K562 (cell line): ENCODE data around the gene KCTD17.

Experiments
- BMI1 ChIP-seq: fragments of 150-350 bp; IDR thresholded peaks from 2 replicates; pipeline ENCODE4 v1.6.1; 2014; ENCODE audit warnings: low read length
- BRCA1 ChIP-seq, 2 experiments: fragments of 450-650 bp in 1 of 2; sonication (generic) in 1 of 2; formaldehyde crosslinking in 1 of 2; IDR thresholded peaks; 2 replicates each; pipeline versions ENCODE4 v1.5.0 to v1.6.1; 2017 to 2020; ENCODE audit warnings: mild to moderate bottlenecking in 1 of 2, missing genetic modification reagents in 1 of 2
- FOXA3 ChIP-seq, 2 experiments: fragments of 450-650 bp in 1 of 2; sonication (generic) in 1 of 2; formaldehyde crosslinking; IDR thresholded peaks in 1 of 2; conservative IDR thresholded peaks in 1 of 2; 2 replicates each; pipeline versions ENCODE4 v1.4.0 to v1.8.0; 2020 to 2022; ENCODE audit warnings: mild to moderate bottlenecking in 2 of 2, missing genetic modification reagents in 1 of 2
- HDAC2 ChIP-seq: fragments of 450-650 bp; IDR thresholded peaks from 2 replicates; pipeline ENCODE4 v1.6.1; 2016; ENCODE audit warnings: mild to moderate bottlenecking
- NR2F6 ChIP-seq: fragments of 450-650 bp; formaldehyde crosslinking; IDR thresholded peaks from 2 replicates; pipeline ENCODE4 v1.4.0; 2020; ENCODE audit warnings: mild to moderate bottlenecking
- POLR2A ChIP-seq: fragments of 450-650 bp; conservative IDR thresholded peaks from 2 replicates; pipeline ENCODE4 v1.6.1; 2016
- RBM14 ChIP-seq: fragments of 200-400 bp; formaldehyde crosslinking; IDR thresholded peaks from 2 replicates; pipeline ENCODE4 v1.6.1; 2018; ENCODE audit warnings: low read depth, mild to moderate bottlenecking, low read length, moderate library complexity, borderline replicate concordance; ENCODE audit not compliant: insufficient read depth
- SIN3B ChIP-seq: fragments of 450-650 bp; IDR thresholded peaks from 2 replicates; pipeline ENCODE4 v1.6.1; 2017; ENCODE audit warnings: low read depth, mild to moderate bottlenecking, moderate library complexity
- YY1 ChIP-seq, 3 experiments: IDR thresholded peaks; 2 replicates each; pipeline ENCODE4 v1.6.1; 2011; ENCODE audit warnings: low read length in 2 of 3, mild to moderate bottlenecking in 2 of 3, moderate library complexity in 2 of 3, borderline replicate concordance in 1 of 3, control low read depth in 1 of 3, low read depth in 1 of 3; ENCODE audit not compliant: insufficient read depth in 3 of 3, insufficient replicate concordance in 2 of 3, control insufficient read depth in 1 of 3, insufficient read length in 1 of 3; ENCODE audit errors: extremely low read depth in 1 of 3
- ZNF668 ChIP-seq: fragments of 250-450 bp; sonication (Bioruptor Pico); IDR thresholded peaks from 2 replicates; pipeline ENCODE4 v1.8.0; 2022; ENCODE audit warnings: mild to moderate bottlenecking, inconsistent platforms
- TF ChIP-seq, protein P1 (sequence below): sonication (generic); formaldehyde crosslinking; IDR thresholded peaks from 2 replicates; pipeline ENCODE4 v1.8.0; 2022; ENCODE audit warnings: mild to moderate bottlenecking, missing genetic modification reagents
- TF ChIP-seq, protein P2 (sequence below): sonication (generic); formaldehyde crosslinking; IDR thresholded peaks from 2 replicates; pipeline ENCODE4 v1.8.1; 2023; ENCODE audit warnings: mild to moderate bottlenecking, missing genetic modification reagents
- TF ChIP-seq, protein P3 (sequence below), 2 experiments: IDR thresholded peaks; 2 replicates each; pipeline ENCODE4 v1.6.1; 2011; ENCODE audit warnings: borderline replicate concordance in 1 of 2, control low read depth in 1 of 2, low read depth in 1 of 2, low read length in 1 of 2, mild to moderate bottlenecking in 1 of 2, mixed read lengths in 1 of 2, moderate library complexity in 1 of 2; ENCODE audit not compliant: insufficient read depth in 1 of 2, insufficient read length in 1 of 2, poor library complexity in 1 of 2, severe bottlenecking in 1 of 2; ENCODE audit errors: extremely low read depth in 1 of 2

DNA sequence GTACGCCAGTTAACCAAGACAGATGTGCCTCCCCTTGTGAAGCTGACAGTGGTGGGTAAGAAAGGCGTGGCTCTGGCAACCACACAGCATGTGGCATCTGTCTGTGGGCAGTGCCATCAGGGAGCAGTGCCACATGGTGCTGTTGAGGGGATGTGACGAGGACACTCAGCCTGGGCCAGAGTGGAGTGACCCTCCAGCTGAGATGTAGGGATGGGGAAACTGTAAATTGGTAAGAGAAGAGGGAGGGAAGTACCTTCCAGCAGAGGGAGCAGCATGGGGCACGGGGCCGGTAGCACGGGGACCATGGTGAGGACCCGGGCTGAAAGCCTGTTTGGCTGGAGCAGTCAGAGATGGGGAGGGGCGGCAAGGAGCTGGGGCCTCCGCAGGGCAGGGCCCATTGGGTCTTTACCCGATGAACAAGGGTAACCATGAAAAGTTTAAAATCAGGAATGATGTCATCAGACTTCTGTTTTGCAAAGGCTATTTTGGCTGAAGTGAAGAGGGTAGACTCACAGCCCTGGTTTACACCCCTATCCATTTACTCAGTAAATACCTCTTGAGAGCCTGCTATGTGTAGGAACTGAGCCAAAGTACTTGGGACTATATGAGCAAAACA, 47.5 kb downstream of the KCTD17 start:
- TF ChIP-seq RBM14 (no peak), YY1 (IDR thresholded peaks at IDR 0.05; ENCODE audit: borderline replicate concordance in 1 of 3, control insufficient read depth in 1 of 3, extremely low read depth in 1 of 3, insufficient read depth in 3 of 3, insufficient read length in 1 of 3, insufficient replicate concordance in 2 of 3, low read depth in 1 of 3, low read length in 2 of 3) (no peak), POLR2A (no peak), BRCA1 (IDR thresholded peaks at IDR 0.05) (no peak), BRCA1 (CRISPR knock-in tag; IDR thresholded peaks at IDR 0.05) (no peak), FOXA3 (CRISPR knock-in tag; conservative IDR thresholded peaks at IDR 0.05 in 1 of 2, IDR thresholded peaks at IDR 0.05 in 1 of 2) (no peak), SIN3B (no peak), HDAC2 (no peak), NR2F6 (CRISPR knock-in tag) (no peak), BMI1 (no peak), ZNF668 (no peak)
- TF ChIP-seq, protein P1, sequence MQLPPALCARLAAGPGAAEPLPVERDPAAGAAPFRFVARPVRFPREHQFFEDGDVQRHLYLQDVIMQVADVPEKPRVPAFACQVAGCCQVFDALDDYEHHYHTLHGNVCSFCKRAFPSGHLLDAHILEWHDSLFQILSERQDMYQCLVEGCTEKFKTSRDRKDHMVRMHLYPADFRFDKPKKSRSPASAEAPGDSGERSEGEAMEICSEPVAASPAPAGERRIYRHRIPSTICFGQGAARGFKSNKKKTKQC: no peak
- TF ChIP-seq, protein P2, sequence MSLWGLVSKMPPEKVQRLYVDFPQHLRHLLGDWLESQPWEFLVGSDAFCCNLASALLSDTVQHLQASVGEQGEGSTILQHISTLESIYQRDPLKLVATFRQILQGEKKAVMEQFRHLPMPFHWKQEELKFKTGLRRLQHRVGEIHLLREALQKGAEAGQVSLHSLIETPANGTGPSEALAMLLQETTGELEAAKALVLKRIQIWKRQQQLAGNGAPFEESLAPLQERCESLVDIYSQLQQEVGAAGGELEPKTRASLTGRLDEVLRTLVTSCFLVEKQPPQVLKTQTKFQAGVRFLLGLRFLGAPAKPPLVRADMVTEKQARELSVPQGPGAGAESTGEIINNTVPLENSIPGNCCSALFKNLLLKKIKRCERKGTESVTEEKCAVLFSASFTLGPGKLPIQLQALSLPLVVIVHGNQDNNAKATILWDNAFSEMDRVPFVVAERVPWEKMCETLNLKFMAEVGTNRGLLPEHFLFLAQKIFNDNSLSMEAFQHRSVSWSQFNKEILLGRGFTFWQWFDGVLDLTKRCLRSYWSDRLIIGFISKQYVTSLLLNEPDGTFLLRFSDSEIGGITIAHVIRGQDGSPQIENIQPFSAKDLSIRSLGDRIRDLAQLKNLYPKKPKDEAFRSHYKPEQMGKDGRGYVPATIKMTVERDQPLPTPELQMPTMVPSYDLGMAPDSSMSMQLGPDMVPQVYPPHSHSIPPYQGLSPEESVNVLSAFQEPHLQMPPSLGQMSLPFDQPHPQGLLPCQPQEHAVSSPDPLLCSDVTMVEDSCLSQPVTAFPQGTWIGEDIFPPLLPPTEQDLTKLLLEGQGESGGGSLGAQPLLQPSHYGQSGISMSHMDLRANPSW: no peak
- TF ChIP-seq, protein P3, sequence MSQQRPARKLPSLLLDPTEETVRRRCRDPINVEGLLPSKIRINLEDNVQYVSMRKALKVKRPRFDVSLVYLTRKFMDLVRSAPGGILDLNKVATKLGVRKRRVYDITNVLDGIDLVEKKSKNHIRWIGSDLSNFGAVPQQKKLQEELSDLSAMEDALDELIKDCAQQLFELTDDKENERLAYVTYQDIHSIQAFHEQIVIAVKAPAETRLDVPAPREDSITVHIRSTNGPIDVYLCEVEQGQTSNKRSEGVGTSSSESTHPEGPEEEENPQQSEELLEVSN (IDR thresholded peaks at IDR 0.05; ENCODE audit: borderline replicate concordance in 1 of 2, extremely low read depth in 1 of 2, insufficient read depth in 1 of 2, insufficient read length in 1 of 2, low read depth in 1 of 2, low read length in 1 of 2, poor library complexity in 1 of 2, severe bottlenecking in 1 of 2): no peak
